ENCODE measurements around the gene SULT2B1. TPM values are rescaled to one million over a fixed set of nuclear protein-coding genes. Genes with fewer than 3 reads are reported as not detected.

Gene SULT2B1
- total RNA-seq, 4 donors from 2014 or later, result 1.0 TPM; not detected in 3

DNA sequence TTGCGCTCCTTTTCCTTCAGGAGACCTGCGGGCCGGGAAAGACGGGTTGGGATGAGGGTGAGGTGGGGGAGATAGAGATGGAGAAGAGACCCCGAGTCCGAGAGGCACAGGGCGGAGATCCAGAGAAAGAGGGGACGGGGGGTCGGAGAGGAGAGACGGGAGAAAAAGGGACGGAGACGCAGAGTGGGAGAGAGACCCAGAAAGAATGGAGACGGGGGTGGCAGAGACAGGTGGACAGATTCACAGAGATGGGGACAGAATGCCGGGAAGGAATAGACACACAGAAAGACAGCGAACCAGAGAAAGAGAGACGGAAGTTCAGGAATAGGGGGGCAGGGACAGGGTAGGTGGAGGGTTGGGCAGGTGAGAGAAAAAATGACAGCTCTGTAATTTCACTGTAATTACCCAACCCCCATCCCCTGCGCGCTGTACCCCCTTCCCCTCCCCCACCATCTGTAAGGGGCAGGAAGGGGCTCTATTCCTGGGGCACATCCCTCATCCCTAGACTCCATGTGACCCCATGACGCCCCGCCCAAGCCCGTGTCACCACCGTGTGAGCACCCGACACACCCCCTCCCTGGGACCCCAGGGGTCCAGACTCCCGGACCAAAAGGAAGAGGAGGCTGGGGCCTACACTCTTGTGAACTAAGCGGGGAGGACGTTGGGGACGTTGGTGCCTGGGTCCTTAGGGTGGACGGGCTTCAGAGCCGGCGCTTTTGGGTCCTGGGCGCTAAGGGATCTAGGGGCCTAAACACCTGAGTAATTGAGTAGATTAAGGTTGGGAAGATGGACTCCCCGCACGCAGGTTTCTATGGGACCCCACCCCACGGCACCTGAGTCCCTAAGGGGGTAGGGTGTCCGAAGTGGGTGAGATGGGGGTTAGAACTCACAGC, 84.2 kb downstream of the SULT2B1 start:
- H3K4me1 ChIP-seq, result peaks cover 51 to 77% (median 70%) of the 10 kb centered on the region in 4 donors
- H3K27me3 ChIP-seq, result no peaks in the 10 kb centered on the region
- peaks cover 0 to 15% (median 0%) of the 10 kb centered on the region in 4 donors for H3K36me3 ChIP-seq
- H3K4me3 ChIP-seq, result peak overlapping the region; percentile 63 to 81 (median 78)
- intact Hi-C loops (cut with DNase I), result no loop called here
- peak overlapping the region; percentile 95 to 100 (median 96) for H3K27ac ChIP-seq (replicated peaks in 1 of 4)
- WGBS, result 1% methylated on average over 20 of the region's 35 CpGs
- H3K9me3 ChIP-seq, result no peaks in the 10 kb centered on the region
- TF ChIP-seq POLR2AphosphoS5 (IDR thresholded peaks at IDR 0.05) (no peak), EP300 (IDR thresholded peaks at IDR 0.05) (no peak), POLR2A (IDR thresholded peaks at IDR 0.05; ENCODE audit: low read depth) (no peak), CTCF (IDR thresholded peaks at IDR 0.05) (no peak)
- no peak for DNase-seq (ENCODE audit: extremely low spot score)

DNA sequence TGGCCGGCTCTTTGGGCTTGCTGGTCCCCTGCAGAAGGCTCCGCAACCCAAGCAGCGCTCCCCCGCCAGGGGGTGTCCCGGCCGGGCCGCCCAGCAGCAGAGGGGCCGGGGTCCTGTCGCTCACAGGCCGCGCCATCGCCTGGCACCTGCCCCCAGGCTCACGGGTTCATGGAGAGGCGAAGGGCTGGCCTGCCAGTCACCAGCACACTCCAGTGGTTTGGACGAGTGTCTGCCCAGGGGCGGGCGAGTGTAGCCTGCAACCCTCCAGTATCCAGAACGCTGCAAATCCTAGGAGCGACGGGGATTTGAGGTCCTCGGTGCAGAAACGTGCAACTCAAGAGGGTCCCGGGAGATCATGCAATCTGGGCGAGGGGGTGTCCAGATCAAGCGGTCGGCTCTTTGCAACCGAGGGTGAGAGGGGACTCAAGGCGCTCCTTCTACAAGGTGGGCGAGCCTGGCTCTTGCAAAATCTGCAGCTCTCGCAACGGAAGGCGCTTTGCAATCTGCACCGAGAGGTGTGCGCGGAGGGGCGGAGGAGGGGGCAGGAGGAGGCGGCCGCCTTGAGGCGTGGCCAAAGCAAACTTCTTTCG, 85.0 kb downstream of the SULT2B1 start, which contains the start of gene DBP:
DBP (minus strand) TSS at position 521 of the 590 bp plus-strand sequence; CDS start at position 136, 385 bp downstream.
- Histone ChIP-seq H3K4me3 (peak within 1 kb of the TSS; percentile 63 to 81 (median 78)), H3K9me3 (no peaks in the 10 kb centered on the region), H3K36me3 (peaks cover 0 to 10% (median 0%) of the 10 kb centered on the region in 4 donors), H3K27me3 (no peaks in the 10 kb centered on the region), H3K27ac (replicated peaks in 1 of 4) (peak within 1 kb of the TSS; percentile 95 to 100 (median 96)), H3K4me1 (peaks cover 48 to 71% (median 63%) of the 10 kb centered on the region in 4 donors)
- DNase-seq (ENCODE audit: extremely low spot score), result no peak
- intact Hi-C loops (cut with DNase I), result no loop called here
- WGBS, result 2% methylated on average over 7 of the region's 40 CpGs
- peak in 1 of 3 experiments; percentile 13 for TF ChIP-seq CTCF (IDR thresholded peaks at IDR 0.05)
- TF ChIP-seq POLR2A (IDR thresholded peaks at IDR 0.05; ENCODE audit: low read depth), result no peak

DNA sequence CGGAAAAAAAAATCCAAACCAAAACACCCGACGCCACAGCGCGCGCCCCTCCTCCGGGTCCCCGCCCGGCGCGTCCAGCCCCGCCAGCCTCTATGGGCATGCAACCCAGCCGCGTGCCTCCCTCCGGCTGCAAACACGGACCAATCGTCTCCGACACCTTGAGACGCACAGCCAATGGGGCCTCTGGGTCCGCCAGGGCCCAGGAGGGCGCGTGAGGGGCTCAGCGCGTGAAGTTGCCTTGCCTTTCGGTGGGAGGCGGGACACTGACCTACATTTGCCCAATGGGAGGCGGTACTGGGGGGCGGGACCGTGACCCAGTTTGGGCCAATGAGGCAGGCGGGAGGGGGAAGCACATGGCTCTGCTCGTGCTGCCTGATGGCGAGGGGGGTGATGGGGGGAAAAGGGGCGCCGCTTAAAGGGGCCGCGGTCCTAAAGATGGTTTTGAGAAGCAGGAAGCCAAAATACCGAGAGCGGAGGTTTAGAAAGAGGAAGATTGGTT, 85.5 kb downstream of the SULT2B1 start:
- H3K4me1 ChIP-seq, result peaks cover 45 to 68% (median 57%) of the 10 kb centered on the region in 4 donors
- TF ChIP-seq POLR2AphosphoS5 (IDR thresholded peaks at IDR 0.05) (peak; percentile 74 to 95), CTCF (IDR thresholded peaks at IDR 0.05) (peak in 1 of 3 experiments; percentile 6), EP300 (IDR thresholded peaks at IDR 0.05) (no peak)
- peaks cover 0 to 5% (median 0%) of the 10 kb centered on the region in 4 donors for H3K36me3 ChIP-seq
- under 1% methylated on average over 37 of the region's 38 CpGs for WGBS
- DNase-seq (ENCODE audit: extremely low spot score), result peak; percentile 100
- no peaks in the 10 kb centered on the region for H3K9me3 ChIP-seq
- H3K27ac ChIP-seq (replicated peaks in 1 of 4), result peak overlapping the region; percentile 95 to 100 (median 96)
- H3K27me3 ChIP-seq, result no peaks in the 10 kb centered on the region
- intact Hi-C loops (cut with DNase I), result no loop called here
- peak overlapping the region; percentile 63 to 81 (median 78) for H3K4me3 ChIP-seq

DNA sequence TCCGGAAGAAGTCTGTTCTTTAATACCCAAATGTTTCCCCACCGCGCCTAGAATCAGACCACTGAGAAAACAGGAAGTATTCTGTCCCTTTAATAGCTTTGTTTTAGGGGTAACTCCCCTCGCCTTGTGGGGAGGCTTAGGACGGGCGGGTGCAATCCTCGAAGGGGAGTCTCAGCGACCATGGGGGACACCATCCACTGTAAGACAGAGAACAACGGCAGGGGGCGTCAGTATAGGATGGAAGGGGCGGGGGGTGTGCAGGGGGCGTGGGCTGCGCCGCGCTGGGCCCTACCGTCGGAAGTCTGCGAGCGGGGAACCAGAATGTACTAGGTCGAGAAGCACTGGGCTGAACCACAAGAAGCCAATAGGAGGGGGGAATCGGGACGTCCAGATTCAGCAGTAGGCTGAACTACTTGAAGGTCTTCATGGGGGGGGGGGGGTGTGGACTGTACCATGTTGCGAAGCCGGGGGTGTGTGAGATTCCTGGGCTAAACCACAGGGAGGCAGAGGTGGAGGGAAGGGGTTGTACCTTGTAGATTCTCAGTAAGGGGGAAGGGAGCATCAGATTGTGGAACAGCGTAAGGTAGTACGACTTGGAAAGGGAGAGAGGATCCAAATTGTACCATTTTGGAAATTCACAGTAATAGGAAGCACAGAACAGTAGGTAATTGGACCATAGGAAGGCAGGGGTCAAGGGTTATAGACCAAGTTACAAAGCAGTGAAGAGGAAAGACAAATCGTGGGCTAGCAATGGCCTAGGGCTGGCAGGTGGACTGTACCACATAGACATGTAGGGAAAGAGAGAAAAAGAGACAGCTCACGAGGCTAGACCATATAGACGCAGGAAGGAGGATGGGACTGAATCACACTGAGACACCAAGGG, 86.2 kb downstream of the SULT2B1 start:
- peak; percentile 1 for TF ChIP-seq EP300 (IDR thresholded peaks at IDR 0.05)
- peak; percentile 44 to 76 for TF ChIP-seq POLR2AphosphoS5 (IDR thresholded peaks at IDR 0.05)
- peak; percentile 7 for TF ChIP-seq POLR2A (IDR thresholded peaks at IDR 0.05; ENCODE audit: low read depth)
- TF ChIP-seq CTCF (IDR thresholded peaks at IDR 0.05), result no peak
- intact Hi-C loops (cut with DNase I), result no loop called here
- WGBS, result 8% methylated on average over 29 of the region's 29 CpGs
- DNase-seq (ENCODE audit: extremely low spot score), result peak; percentile 98
- Histone ChIP-seq H3K27ac (replicated peaks in 1 of 4) (peak overlapping the region; percentile 95 to 100 (median 96)), H3K4me3 (peak overlapping the region; percentile 63 to 81 (median 78)), H3K4me1 (peaks cover 38 to 61% (median 51%) of the 10 kb centered on the region in 4 donors), H3K36me3 (no peaks in the 10 kb centered on the region), H3K27me3 (no peaks in the 10 kb centered on the region), H3K9me3 (no peaks in the 10 kb centered on the region)

Measured in esophagus muscularis mucosa (tissue), 4 donors.